HG03139 (cell line): Measurements from ENCODE around the gene RAB43.

ENCODE experiments used
- ATAC-seq: cut with Tn5 transposase; IDR thresholded peaks from one replicate; pipeline ENCODE4 v1.9.1; 2021; ENCODE audit not compliant: unreplicated experiment

The RAB43 gene

DNA sequence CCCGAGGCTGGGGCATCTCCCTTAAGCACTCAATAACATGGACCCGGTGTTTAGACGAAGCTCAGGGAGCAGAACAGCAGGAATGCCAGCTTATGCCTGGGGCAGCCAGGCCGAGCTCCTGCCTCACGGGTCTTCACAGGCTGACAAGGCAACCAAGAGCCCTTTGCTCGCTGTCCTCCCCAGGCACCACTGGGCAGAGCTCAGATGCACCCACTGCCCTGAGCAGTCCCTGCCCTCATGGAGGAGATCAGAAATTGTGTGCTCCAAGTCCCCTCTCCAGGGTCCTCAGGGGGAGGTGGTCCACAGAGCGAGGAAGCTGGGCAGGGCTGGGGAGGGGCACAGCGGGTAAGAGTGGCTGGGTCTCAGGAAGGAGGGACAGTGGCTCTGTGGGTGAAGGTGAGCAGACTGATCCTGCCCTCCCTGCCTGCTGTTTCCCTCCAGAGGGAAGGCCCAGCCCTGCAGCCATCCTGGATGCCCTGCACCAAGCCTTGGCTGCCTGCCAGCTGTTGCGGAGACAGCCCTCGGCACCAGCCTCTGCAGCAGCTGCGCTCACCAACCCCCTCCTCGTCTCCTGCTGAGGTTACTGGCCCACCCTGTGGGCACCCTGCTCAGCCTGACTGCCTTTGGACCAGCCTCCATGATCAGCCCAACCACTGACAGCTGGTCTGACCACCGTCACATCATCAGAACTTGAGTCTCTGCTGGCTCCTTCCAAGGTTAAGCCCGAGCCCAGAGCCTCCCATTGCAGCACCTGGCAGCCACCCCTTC, 82.1 kb downstream of the RAB43 start:
- ATAC-seq = no peak

- no peak for ATAC-seq
Measured at GRCh38 chr3:129038121-129038855, 83.3 kb downstream of the RAB43 start.
